Spleen (tissue), 7 donors: Measurements from ENCODE around the gene MMP17.

Source experiments
- CTCF ChIP-seq, 11 experiments: fragments of 200-600 bp in 7 of 11; fragments of 450-650 bp in 4 of 11; sonication (generic) in 4 of 11; IDR thresholded peaks in 8 of 11; conservative IDR thresholded peaks in 3 of 11; 1 replicate in 7 of 11; 2 replicates in 4 of 11; pipeline versions ENCODE4 v1.4.0 to v1.8.0; 2016 to 2021; ENCODE audit warnings: antibody characterized with exemption in 11 of 11, inconsistent platforms in 4 of 11, mild to moderate bottlenecking in 1 of 11
- POLR2A ChIP-seq, 3 donors: fragments of 450-650 bp; IDR thresholded peaks; one replicate each; pipeline ENCODE4 v1.5.1; 2017; ENCODE audit warnings: antibody characterized with exemption in 3 of 3, mild to moderate bottlenecking in 1 of 3
- donor health status: DM: no; HTN: no; CAD: no; lungs with moderate emphysema.
- donor health status: DM: no; HTN: no; CAD: no.
- donor health status: DM: no; HTN: no; CAD: no.

GRCh38 chr12:131831635-131832041 lies 3.4 kb downstream of the MMP17 start:
- TF ChIP-seq CTCF (IDR thresholded peaks at IDR 0.05 in 8 of 11, conservative IDR thresholded peaks at IDR 0.05 in 3 of 11) = no peak
- TF ChIP-seq POLR2A (IDR thresholded peaks at IDR 0.05) = no peak
